ENCODE data around the gene MAPK8IP1.

Gene MAPK8IP1

DNA sequence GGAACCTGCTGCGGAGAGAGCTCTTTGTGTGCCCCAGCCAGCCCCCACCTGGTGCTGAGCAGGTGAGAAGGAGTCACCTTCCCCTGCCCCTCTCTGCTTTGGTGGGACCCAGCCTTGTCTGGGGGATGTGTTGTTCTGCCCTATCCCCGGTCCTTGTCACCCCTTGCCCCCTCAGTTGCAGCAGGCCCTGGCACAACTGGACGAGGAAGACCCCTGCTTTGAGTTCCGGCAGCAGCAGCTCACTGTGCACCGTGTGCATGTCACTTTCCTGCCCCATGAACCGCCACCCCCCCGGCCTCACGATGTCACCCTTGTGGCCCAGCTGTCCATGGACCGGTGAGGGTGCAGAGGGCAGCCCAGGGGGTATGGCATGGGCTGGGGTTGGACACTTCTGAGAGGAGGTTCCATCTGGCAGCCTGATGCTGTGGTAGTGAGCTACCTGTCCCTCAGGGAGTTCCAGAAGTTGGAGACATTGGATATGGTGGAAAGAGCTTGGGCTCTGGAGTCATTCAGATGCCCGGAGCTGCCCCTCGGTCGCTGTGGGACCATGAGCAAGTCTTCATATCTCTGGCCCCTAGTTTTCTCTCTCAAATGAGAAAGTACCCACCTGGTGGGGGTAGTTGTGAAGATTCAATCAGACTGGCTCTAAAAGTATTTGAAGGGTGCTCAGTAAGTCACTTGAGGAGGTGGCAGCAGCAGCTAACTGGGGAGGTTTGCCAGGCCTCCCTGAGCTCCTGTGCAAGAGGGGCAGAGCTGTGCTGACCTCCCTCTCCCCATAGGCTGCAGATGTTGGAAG is 41.3 kb downstream of the MAPK8IP1 start:
- DNase-seq, result no peak

- DNase-seq, result no peak
These were observed 41.9 kb downstream of the MAPK8IP1 start for GRCh38 chr11:45927332-45927683.

DNA sequence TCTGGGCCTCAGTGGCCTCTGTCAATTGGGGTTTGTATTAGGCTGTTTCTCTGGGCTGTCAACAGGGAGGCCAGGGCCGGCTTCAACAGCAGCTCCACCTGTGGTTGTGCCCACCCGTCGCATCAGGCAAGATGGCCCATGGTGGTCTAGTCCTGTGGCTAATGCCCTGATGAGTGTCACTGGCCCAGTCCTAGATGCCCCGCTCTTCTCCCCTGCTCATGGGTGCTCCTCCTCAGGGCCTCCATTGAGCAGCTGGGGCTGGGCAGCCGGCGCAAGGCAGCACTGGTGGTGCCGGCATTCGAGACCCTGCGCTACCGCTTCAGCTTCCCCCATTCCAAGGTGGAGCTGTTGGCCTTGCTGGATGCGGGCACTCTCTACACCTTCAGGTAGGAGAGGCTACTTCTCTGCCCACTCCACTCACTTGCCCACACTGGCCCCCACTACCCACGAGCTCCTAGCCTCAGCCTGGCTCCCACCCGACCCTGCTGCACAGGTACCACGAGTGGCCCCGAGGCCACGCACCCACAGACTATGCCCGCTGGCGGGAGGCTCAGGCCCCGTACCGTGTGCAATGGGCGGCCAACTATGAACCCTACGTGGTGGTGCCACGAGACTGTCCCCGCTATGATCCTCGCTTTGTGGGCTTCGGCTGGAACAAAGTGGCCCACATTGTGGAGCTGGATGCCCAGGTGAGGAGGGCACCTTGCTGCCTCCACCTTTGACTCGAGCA is 42.4 kb downstream of the MAPK8IP1 start:
- DNase-seq, result no peak

- DNase-seq, result no peak
These were observed 43.2 kb downstream of the MAPK8IP1 start for GRCh38 chr11:45928535-45929215.

DNA sequence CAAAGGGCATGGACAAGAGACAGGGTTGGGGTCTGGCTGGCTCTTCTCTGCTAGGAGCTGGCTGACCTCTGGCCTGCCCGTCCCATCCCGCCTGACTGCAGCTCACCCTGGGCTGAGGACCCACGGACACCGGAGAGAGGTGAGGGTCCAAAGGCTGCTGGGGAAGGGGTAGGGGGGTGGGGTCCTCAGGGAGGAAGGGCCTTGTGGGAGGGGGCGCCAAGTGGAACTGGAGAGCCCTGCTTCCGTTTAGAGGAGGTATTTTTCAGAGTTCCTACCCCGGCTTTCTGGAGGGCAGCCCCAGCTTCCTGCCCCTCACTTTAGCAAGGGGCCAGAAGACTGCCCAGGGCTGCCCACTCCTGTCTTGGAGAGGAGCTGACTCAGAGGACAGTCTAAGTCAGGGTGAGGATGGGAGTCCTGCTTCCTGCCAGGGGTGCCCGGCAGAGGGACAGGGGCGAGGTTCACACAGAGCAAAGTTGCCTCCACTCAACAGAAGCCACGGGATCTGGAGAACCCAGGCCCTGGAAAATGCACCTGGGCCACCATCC is 44.1 kb downstream of the MAPK8IP1 start:
- no peak for DNase-seq

DNA sequence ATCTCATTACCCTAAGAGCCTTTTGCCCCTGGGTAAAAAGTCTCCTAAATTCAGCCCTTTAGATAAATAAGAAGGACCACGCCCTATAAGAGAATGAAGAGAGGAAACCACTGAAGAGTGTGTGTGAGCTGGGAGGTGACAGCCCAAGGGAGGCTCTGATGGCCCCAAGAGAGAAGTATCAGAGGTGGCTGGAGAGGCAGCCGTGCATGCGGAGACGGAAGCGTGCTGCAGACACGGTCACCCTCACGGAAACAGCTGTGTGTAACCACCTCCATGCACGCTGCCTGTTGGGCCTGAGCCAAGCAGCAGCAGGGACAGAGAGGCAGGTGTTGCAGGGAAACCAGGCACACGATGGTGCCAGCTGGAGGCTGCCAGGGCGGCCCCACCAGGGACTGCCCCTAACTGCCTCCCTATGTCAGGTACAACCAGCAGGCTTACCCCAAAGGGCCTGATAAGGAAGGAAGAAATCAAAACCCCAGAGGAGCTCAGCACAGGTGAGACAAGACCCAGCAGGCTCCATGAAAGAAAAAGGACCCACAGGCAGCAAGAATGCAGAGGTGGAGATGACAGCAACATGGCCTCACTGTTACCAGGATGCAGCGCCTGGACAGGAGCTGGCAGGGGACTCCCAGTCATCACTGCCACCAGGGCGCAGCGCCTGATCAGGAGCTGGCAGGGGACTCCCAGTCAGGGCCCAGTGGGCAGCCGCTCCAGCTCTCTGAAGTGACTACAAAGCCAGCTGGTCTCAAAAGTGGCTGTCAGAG is 44.8 kb downstream of the MAPK8IP1 start:
- DNase-seq, result no peak

DNA sequence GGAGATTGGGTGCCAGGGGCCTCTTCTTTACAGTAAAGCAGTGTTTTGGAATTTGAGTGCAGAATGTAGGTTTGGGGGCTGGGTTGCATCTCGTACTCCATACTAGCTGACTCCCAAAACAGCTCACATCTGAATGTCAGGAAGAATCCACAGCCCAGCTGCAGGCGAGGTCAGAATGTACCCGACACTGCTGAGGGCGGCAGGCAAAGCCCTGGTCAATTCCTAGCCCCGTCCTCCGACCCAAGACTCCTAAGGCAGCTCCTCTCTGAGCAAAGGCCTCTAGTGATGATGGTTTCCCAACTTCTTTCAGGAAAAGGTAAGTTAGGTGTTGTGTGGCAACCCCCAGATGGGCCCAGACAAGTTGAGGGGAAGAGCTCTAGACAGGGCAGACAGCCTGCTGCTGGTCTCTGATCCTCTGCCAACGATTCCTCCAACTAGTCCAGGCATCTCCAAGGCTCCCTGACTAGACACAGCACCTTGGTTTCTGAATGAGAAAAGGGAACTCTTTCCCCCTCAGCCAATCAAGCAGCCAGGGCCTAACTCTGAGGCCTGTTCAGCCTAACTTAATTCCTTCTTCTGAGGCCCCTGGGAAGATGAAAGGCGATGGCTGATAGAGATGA is 45.6 kb downstream of the MAPK8IP1 start:
- no peak for DNase-seq

GRCh38 chr11:45931739-45932138 is 46.3 kb downstream of the MAPK8IP1 start:
- DNase-seq, result no peak

DNA sequence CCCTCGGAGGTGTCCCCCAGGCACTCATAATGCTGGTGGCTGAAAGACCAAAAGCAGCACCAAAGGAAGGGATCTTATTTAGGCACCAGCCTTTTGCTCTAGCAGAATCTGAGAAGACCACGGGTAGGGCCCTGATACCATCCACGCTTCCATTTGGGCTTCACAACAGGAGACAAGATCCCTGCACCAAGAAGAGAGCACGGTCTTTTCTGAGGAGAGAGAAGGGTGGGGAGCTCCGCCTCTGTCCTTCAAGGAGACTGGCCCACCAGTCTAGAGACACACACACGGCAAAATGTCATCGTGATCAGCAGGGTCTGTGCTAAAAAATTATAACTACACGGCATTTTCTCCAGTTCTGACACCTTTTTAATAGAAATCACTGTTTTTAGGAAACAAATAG is 46.8 kb downstream of the MAPK8IP1 start:
- no peak for DNase-seq

- no peak for DNase-seq
These were observed 47.8 kb downstream of the MAPK8IP1 start for GRCh38 chr11:45933131-45933831.

DNA sequence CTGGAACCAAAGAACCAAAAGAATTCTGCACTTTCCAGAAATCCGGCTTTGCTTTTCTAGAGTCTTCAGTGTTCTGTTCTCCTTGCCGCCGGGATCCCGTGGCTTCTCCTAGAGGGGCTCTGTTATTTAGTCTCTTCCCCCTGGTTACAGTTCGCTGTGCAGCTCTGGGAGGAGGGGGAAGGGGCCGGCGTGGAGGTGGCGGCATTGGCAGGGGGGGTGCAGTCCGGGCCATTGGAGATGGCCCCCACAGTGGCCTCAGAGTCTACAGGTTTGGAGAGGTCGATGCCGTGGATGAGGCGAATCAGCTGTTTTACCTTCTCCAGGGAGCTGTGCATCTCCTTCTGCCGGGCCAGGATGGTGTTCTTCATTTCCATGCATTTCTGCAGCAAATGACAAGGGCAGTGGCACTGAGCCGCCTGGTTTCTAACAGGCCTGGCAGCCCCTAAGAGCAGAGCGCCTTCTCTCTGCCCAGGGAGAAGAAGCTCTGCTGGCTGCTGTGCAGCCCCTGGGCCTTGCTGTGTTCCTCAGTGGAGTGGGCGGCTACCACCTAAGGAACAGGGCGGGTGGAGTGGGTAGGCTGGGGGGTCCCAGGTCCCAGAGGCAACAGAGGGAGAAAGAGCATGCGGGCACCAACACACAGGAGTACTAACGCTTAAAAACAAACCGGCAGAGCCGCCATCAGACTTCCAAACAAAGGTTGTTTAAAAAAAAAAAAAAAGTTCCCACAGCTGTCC is 48.6 kb downstream of the MAPK8IP1 start:
- DNase-seq, result no peak

GRCh38 chr11:45934580-45935318 is 49.3 kb downstream of the MAPK8IP1 start:
- DNase-seq, result no peak

DNA sequence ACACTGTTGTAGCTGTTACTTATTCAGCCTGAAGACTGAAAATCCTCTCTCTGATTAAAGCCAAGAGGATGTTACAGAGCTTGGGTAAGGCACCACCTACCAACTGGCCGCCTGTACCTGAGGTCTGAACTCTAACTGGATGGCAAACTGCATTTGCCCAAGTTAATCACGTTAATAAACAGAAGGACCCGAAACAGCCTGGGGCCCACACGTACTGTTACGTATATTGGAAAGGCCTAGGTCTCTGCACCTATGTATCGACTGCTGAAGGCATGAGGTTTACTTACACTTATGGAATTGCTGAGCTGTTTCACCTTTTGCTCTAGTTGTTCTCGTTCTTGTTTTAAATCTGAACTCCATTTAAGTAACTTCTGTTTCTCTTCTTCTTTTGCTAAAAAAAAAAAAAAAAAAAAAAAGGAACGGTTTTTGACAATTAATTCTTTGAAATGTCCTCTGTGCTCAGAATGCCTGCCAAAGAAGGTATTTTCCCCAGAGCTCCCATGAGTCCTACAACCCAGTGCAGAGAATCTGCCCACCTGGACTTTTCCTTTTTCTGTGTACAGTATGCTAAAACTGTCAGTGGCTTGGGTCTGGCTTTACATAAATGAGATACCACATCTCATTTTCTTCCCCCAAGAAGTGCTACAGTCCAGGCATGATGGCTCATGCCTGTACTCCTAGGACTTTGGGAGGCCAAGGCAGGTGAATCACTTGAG is 50.1 kb downstream of the MAPK8IP1 start:
- DNase-seq, result no peak

DNA sequence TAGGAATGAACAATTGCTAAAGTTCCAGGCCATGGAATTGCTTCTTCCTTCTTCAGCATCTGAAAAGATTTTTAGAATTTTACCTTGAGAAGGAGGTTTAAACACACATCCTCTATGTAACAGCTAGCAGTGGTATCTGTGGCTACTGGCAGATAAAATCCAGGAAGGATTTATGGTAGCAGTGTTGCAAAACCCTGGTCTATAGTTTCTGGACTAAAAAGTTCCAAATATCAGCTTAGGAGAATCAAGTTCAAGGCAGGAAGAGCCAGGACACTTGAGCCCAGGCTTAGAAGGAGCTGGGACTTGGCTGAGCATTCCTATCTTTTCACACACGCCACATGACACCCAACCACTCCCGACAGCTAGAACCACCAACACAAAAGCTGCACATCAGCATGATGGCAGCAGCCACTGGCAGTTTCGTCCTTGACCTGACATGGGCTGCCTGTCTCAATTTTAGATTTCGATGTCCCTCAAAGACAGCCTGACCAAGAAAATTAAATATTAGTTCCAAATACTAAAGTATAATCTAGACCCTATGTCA is 51.1 kb downstream of the MAPK8IP1 start:
- no peak for DNase-seq

- DNase-seq, result no peak
These were observed 52.5 kb downstream of the MAPK8IP1 start for GRCh38 chr11:45937916-45938315.

DNA sequence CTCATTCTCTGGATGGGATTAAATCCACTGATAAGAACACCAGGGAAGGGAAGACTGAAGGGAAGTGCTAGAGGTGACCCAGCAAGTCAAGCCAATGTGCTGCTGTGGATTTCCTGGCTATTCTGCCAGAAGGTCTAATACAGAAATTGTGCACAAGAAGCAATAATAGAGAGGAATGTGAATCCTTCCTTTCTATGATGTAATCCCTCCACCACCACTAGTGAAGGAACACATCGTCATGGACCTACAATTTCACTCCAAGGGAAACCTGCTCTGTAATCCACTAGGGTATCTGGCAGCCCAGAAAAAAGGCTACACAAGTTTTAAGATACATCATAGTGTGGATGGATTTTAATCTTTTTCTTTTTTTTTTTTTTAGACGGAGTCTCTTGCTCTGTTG is 54.4 kb downstream of the MAPK8IP1 start:
- no peak for DNase-seq

DNA sequence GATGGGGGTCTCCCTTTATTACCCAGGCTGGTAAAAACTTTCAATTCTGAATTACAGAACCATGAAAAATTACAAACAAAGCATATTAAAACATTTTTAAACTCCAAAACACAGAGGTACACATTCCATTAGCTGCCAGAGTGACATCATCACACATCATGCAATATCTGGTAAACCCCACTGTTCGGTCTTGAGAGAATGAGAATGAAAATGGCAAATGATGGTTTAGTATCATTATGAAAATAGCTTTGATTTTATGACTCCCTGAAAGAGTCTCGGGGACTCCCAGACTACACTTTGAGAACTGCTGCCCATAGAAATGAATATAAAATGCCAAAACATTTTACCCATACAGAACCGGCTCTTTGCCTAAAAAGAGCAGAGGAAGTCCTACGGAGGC is 55.8 kb downstream of the MAPK8IP1 start:
- no peak for DNase-seq

DNA sequence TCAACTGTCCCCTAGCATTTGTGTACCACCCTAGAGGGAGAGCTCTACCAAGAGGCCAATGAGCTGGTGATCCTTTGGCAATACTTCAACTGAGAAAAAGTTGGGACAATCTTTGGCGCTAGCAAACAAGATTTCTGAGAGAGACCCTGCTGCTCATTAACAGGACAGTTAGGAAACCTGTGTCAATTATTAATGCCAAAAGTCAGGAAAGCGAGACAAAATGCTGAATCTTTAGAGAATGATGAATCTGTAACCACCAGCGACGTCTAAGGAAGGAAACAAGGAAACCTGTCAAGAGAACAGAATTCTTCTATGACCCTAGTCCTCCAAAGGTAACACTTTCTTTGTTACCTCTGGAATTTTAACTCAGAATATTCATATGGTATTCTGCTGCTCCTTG is 56.9 kb downstream of the MAPK8IP1 start:
- DNase-seq, result no peak

DNA sequence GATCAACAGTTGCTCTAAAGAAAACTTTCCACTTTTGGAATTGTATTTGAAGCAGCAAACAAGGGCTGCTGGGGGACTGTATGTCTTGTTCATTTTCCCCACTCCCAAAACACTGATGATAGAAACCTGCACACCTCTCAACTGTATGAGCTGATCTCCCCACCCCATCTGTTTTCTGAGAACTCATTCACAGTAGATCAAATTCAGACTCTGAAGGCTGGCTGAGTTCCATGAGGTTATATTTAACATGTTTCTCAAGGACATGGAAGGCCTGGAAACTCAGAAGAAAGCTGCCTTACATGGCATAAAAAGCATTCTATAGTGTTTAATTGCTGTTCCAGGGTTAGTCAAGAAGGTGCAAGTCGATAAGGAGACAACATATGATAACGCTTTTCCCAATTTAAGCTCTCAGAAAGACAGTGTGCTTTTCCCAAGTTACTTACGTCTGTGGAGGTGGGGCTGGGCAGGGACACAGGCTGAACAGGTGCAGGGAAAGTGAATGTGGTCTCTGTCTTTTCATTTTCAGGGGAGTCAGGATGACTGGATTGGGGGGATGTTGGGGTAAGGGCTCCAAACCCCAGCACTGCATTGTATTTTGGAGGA is 60.0 kb downstream of the MAPK8IP1 start:
- DNase-seq, result no peak

Measured in effector CD8-positive, alpha-beta T cell (primary cell).